ENCODE data around the gene RNF157.

DNA sequence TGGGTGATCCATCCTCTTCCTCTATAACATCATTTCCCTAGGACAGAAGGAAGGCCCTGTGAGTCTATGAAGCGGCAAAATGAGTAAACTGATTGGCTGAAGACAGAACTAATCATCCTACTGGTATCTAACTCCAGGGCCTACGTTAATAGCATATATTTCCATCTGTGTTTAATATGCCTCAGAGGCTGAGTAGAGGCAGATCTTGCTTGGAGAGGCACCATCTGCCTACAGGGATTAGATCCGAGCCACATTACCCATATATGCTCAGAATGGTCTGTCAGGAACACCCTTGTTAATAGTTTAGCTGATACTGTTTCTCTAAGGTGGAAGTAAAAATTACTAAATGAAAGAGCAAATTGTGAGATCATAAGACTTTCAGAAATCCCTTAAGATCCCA, 86.0 kb downstream of the RNF157 start:
- TF ChIP-seq POLR2AphosphoS5 (IDR thresholded peaks at IDR 0.05; ENCODE audit: low read depth, low read length) = no peak
- no peak for TF ChIP-seq POLR2A (IDR thresholded peaks at IDR 0.05; ENCODE audit: low read depth, low read length)
- no peak for TF ChIP-seq TAF1 (IDR thresholded peaks at IDR 0.05; ENCODE audit: borderline replicate concordance, low read depth, low read length)
